NB4 (cell line): ENCODE results near the gene SSBP1.
"Not testable (repeated sequence)": the region's sequence is repeated elsewhere in the genome, so short reads cannot be mapped to it uniquely, and the experiment has no call there.

Experiments
- POLR2A ChIP-seq: IDR thresholded peaks from 2 replicates; pipeline ENCODE4 v1.6.1; 2011; ENCODE audit warnings: mild to moderate bottlenecking; ENCODE audit not compliant: insufficient read length; ENCODE audit errors: extremely low read depth
- TF ChIP-seq, protein P1 (sequence below): IDR thresholded peaks from one replicate; pipeline ENCODE4 v1.5.1; 2012; ENCODE audit warnings: low read depth, low read length

GRCh38 chr7:141770083-141770583, 32.0 kb downstream of the SSBP1 start:
- TF ChIP-seq, protein P1, sequence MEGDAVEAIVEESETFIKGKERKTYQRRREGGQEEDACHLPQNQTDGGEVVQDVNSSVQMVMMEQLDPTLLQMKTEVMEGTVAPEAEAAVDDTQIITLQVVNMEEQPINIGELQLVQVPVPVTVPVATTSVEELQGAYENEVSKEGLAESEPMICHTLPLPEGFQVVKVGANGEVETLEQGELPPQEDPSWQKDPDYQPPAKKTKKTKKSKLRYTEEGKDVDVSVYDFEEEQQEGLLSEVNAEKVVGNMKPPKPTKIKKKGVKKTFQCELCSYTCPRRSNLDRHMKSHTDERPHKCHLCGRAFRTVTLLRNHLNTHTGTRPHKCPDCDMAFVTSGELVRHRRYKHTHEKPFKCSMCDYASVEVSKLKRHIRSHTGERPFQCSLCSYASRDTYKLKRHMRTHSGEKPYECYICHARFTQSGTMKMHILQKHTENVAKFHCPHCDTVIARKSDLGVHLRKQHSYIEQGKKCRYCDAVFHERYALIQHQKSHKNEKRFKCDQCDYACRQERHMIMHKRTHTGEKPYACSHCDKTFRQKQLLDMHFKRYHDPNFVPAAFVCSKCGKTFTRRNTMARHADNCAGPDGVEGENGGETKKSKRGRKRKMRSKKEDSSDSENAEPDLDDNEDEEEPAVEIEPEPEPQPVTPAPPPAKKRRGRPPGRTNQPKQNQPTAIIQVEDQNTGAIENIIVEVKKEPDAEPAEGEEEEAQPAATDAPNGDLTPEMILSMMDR = not testable (repeated sequence)
- TF ChIP-seq POLR2A = not testable (repeated sequence)
